GM20000 (cell line): ENCODE data around the gene UBE2L3.
"Not testable (repeated sequence)": the region's sequence is repeated elsewhere in the genome, so short reads cannot be mapped to it uniquely, and the experiment has no call there.

Experiments used
- DNase-seq: peaks from one replicate; pipeline ENCODE4 v3.0.0; 2012; ENCODE audit warnings: low spot score
- TF ChIP-seq, protein P1 (sequence below): IDR thresholded peaks from 2 replicates; pipeline ENCODE4 v1.5.1; 2012; ENCODE audit warnings: mild to moderate bottlenecking, control low read depth; ENCODE audit errors: extremely low read depth, missing control alignments

The UBE2L3 gene

GRCh38 chr22:21633481-21633880, 66.0 kb downstream of the UBE2L3 start:
- TF ChIP-seq, protein P1, sequence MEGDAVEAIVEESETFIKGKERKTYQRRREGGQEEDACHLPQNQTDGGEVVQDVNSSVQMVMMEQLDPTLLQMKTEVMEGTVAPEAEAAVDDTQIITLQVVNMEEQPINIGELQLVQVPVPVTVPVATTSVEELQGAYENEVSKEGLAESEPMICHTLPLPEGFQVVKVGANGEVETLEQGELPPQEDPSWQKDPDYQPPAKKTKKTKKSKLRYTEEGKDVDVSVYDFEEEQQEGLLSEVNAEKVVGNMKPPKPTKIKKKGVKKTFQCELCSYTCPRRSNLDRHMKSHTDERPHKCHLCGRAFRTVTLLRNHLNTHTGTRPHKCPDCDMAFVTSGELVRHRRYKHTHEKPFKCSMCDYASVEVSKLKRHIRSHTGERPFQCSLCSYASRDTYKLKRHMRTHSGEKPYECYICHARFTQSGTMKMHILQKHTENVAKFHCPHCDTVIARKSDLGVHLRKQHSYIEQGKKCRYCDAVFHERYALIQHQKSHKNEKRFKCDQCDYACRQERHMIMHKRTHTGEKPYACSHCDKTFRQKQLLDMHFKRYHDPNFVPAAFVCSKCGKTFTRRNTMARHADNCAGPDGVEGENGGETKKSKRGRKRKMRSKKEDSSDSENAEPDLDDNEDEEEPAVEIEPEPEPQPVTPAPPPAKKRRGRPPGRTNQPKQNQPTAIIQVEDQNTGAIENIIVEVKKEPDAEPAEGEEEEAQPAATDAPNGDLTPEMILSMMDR: no peak
- DNase-seq: no peak

- DNase-seq: no peak
- TF ChIP-seq, protein P1: no peak
Measured at GRCh38 chr22:21634081-21634480, 66.6 kb downstream of the UBE2L3 start.

GRCh38 chr22:21634844-21635243, 67.3 kb downstream of the UBE2L3 start:
- TF ChIP-seq, protein P1: no peak
- no peak for DNase-seq

DNA sequence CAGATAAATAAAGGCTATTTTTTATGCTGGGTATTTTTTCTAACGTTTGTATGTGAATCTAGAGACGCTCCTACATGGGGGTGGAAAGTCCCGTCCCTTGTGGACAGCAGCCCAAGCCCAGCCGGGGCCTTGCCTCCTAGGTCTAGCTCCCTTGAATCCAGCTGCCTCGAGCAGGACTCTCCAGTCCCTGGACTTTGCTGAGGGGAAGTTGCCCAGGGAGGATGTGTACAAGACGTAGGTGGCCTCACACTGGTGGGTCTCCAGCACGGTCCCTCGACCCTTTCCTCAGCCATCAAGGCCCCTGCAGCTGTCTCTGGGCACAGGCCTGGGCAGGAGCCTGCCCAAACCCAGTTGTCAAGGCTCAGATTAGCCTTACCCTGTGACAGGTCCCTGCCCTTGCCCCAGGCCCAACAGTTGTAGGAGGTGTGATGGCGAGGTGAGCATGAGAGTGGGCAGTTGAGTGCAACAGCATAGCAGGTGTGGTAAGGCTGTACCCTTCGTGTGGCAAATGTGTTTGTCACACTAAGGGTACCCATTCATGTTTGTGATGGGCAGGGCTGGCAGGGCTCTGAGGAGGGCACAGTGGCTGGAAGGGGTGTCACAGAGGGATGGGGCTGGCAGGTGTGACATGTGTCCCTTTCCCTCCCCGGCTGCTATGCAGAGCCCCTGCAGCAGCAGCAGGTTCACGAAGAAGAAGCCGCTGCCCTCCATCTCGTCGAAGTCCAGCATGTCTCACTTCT, 68.4 kb downstream of the UBE2L3 start:
- no peak for DNase-seq
- TF ChIP-seq, protein P1: no peak

DNA sequence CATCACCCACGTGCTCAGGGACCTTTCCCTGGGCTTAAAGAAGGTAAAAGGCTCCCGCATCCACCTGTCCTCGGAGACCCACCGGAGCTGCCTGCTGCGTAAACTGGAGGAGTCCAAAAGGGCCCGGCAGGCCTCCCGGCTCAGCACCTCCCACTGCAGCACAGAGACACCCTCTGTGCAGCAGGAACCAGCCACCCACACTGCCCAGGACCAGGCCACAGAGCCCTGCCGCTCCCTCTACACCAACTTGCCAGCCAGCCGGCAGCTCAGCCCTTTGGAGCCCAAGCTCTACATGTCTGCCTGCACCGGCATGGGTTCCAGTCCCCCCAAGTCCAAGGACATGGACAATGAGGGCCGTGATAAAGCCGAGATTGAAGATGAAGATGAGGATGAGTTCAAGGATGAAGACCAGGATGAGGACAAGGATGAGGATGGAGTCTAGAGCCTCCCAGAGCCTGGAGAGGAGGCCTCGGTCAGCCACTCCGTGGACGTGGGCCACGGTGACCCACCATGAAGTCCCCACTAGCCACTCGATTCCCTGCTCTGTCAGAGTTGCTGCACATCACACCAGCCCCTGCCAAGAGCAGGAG, 69.2 kb downstream of the UBE2L3 start:
- DNase-seq: no peak
- TF ChIP-seq, protein P1: no peak

DNA sequence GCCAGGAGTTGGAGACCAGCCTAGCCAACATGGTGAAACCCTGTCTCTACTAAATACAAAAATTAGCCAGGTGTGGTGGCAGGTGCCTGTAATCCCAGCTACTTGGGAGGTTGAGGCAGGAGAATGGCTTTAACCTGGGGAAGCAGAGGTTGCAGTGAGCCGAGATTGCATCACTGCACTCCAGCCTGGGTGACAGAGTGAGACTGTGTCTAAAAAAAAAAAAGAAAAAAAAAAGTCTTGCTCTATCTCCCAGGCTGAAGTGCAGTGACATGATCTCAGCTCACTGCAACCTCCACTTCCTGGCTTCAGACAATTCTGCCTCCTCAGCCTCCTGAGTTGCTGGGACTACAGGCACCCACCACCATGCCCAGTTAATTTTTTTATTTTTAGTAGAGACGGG, 69.9 kb downstream of the UBE2L3 start:
- DNase-seq: not testable (repeated sequence)

GRCh38 chr22:21639359-21639758, 71.8 kb downstream of the UBE2L3 start:
- TF ChIP-seq, protein P1: no peak

DNA sequence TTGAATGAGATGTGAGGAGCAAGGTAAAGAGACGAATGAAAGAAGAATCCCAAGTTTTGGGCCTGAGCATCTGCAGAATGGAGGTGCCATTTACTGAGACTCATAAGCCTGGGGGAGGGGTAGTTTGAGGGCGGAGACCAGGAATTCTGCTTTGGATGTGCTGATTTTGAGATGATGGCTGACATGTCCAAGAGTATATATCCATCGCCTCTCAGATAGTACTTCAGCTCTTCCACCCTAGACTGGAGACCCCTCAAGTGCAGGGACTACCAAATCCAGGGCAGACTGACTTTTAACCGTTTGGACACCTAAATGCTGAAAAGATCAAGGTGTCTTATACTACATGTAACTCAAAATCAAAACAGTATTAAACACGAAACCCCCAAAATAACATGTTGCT, 73.3 kb downstream of the UBE2L3 start:
- TF ChIP-seq, protein P1: no peak
- DNase-seq: no peak

More at GRCh38 chr22:21639359-21639758, 71.8 kb downstream of the UBE2L3 start:
- no peak for DNase-seq
